GM12875 (cell line): ENCODE data around the gene GPX3.

Experiments
- H3K4me3 ChIP-seq: one replicate; pipeline ENCODE4 v1.5.1; 2011; ENCODE audit warnings: low read depth, low read length, control low read depth
- CTCF ChIP-seq: IDR thresholded peaks from 2 replicates; pipeline ENCODE4 v1.5.1; 2011; ENCODE audit warnings: low read depth, mild to moderate bottlenecking, control low read depth, inconsistent platforms, low read length, moderate library complexity, borderline replicate concordance; ENCODE audit not compliant: insufficient read depth

The GPX3 gene

GRCh38 chr5:151056379-151057325 is 36.3 kb downstream of the GPX3 start:
- no peak for TF ChIP-seq CTCF
- no peak overlapping the region for H3K4me3 ChIP-seq

GRCh38 chr5:151058301-151058700 is 37.9 kb downstream of the GPX3 start:
- TF ChIP-seq CTCF = peak; percentile 33; the same call in 1 of the 2 replicates
- H3K4me3 ChIP-seq = no peak overlapping the region

GRCh38 chr5:151058891-151059489 is 38.6 kb downstream of the GPX3 start:
- no peak overlapping the region for H3K4me3 ChIP-seq
- TF ChIP-seq CTCF = peak; percentile 16; the same call in 1 of the 2 replicates

- TF ChIP-seq CTCF = no peak
- no peak overlapping the region for H3K4me3 ChIP-seq
Measured at GRCh38 chr5:151060742-151061141, 40.4 kb downstream of the GPX3 start.

- TF ChIP-seq CTCF = no peak
- no peak overlapping the region for H3K4me3 ChIP-seq
Measured at GRCh38 chr5:151062405-151063141, 42.2 kb downstream of the GPX3 start.

GRCh38 chr5:151063142-151063989 is 43.0 kb downstream of the GPX3 start:
- TF ChIP-seq CTCF = no peak
- no peak overlapping the region for H3K4me3 ChIP-seq
